Fibroblast of pulmonary artery (primary cell): ENCODE results near the gene UBA3.

Experiments used
- DNase-seq: peaks from one replicate; pipeline ENCODE4 v3.0.0-alpha.2; 2010; ENCODE audit warnings: low read depth
- H3K4me3 ChIP-seq: replicated peaks from 2 replicates; pipeline ENCODE4 v1.5.1; 2011; ENCODE audit warnings: low read depth, mild to moderate bottlenecking, control low read depth, low read length, moderate library complexity
- CTCF ChIP-seq: IDR thresholded peaks from 2 replicates; pipeline ENCODE4 v1.5.1; 2011; ENCODE audit warnings: mild to moderate bottlenecking, control low read depth, low read length, inconsistent platforms; ENCODE audit errors: missing control alignments

Gene UBA3

GRCh38 chr3:69058180-69058946 lies 21.8 kb downstream of the UBA3 start:
- TF ChIP-seq CTCF, result no peak
- DNase-seq, result no peak
- no peak overlapping the region for H3K4me3 ChIP-seq

DNA sequence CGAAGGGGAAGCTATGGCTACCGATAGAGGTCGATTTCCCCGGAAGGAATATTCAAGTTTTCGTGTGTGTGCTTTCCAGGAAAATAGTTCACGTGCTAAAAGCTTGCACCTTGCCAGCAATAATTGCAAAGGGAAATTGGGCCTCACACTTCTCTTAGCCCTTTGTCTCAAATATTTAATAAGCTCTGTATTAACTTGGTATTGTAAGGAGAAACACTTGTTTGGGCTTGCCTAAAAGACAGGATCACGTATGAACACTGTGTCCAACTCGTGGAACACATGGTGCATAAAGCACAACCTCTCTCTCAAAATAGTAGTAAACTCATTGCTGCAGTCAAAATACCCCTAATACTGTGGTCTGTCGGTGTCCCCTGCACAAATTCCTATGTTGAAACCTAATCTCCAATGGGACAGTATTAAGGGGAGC lies 27.7 kb downstream of the UBA3 start:
- peak overlapping the region; percentile 85 for H3K4me3 ChIP-seq
- no peak for TF ChIP-seq CTCF
- no peak for DNase-seq

- H3K4me3 ChIP-seq, result peak within 1 kb of the TSS; percentile 85
- peak; percentile 100 for DNase-seq
- TF ChIP-seq CTCF, result no peak
Measured at GRCh38 chr3:69051756-69052471, 28.3 kb downstream of the UBA3 start, which contains the start of gene TMF1. TMF1 (minus strand) TSS chr3:69052333; CDS start chr3:69052086, 247 bp downstream.

GRCh38 chr3:69048990-69049389 lies 31.2 kb downstream of the UBA3 start:
- no peak for TF ChIP-seq CTCF
- no peak overlapping the region for H3K4me3 ChIP-seq
- DNase-seq, result no peak

DNA sequence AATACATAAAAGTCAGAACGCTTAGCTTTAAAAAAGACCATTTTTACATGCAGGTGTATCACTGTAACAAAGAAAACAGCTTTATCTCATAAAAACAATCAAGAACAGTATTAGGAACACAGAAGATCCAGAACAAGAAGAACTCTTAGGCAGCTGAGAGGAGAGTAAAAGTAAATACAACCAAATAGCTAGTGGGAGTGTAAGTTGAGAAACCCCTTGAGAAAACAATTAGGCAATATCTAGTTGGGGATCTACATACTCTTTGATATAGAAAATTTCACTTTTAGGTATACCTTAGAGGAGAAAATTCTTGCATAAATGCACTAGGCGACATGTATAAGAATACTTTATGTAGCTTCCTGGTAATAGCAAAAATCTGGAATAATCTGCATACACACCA lies 35.6 kb downstream of the UBA3 start:
- no peak for TF ChIP-seq CTCF
- peak; percentile 18 for DNase-seq
- H3K4me3 ChIP-seq, result no peak overlapping the region

GRCh38 chr3:69033470-69033869 lies 46.7 kb downstream of the UBA3 start:
- no peak for TF ChIP-seq CTCF
- DNase-seq, result peak; percentile 75
- H3K4me3 ChIP-seq, result no peak overlapping the region
